Activated naive CD8-positive, alpha-beta T cell treated with anti-CD3 and anti-CD28 coated beads for 36 hours (primary cell): ENCODE data around the gene STK11IP. TPM values are rescaled to one million over a fixed set of nuclear protein-coding genes. Genes with fewer than 3 reads are reported as not detected.
A peak's percentile ranks its signal among the peaks of the same experiment; 100 is the strongest.

Experiments used
- DNase-seq: peaks from one replicate; pipeline ENCODE4 v3.0.0; 2021
- H3K27ac Mint-ChIP-seq: one replicate; pipeline ENCODE4 v1.8.0; 2022; ENCODE audit warnings: mild to moderate bottlenecking, moderate library complexity, mixed read lengths
- H3K27me3 Mint-ChIP-seq: one replicate; pipeline ENCODE4 v1.8.0; 2022; ENCODE audit warnings: mild to moderate bottlenecking, mixed read lengths
- H3K36me3 Mint-ChIP-seq: one replicate; pipeline ENCODE4 v1.8.0; 2021; ENCODE audit warnings: mild to moderate bottlenecking, mixed read lengths
- H3K4me1 Mint-ChIP-seq: one replicate; pipeline ENCODE4 v1.8.0; 2021; ENCODE audit warnings: mixed read lengths
- H3K4me3 Mint-ChIP-seq: one replicate; pipeline ENCODE4 v1.8.0; 2022; ENCODE audit warnings: mild to moderate bottlenecking, moderate library complexity, mixed read lengths
- H3K9me3 Mint-ChIP-seq: one replicate; pipeline ENCODE4 v1.8.0; 2022; ENCODE audit warnings: mixed read lengths
- total RNA-seq, 2 experiments: library from RNA; stranded (reverse); gene quantifications; one replicate each; pipeline ENCODE4 v1.2.3, GENCODE V29; 2021

STK11IP gene
- total RNA-seq, 2 experiments from 2014 or later: 24.5 to 25.3 TPM

DNA sequence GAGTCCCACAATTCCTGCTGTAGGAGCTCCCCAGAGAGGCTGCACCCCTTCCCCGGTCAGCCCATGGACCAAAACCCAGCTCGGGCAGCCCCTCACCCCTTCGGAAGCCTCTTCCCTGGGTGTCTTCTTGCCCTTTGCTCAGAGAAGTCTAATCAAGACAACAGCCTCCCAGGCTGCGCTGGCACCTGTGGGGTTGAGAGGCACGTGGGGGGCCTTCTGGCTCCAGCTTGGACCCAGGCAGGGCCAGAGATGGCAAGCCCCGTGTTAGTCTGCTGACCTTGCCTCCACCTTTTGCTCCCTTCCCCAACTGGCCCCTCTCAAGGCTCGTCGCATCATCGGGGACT is 40.2 kb downstream of the STK11IP start:
- peaks cover 4% of the 10 kb centered on the region for H3K4me1 Mint-ChIP-seq
- H3K36me3 Mint-ChIP-seq: no peaks in the 10 kb centered on the region
- H3K27me3 Mint-ChIP-seq: peaks cover 20% of the 10 kb centered on the region
- no peak overlapping the region for H3K4me3 Mint-ChIP-seq
- H3K9me3 Mint-ChIP-seq: no peaks in the 10 kb centered on the region
- DNase-seq: no peak
- H3K27ac Mint-ChIP-seq: no peak overlapping the region

DNA sequence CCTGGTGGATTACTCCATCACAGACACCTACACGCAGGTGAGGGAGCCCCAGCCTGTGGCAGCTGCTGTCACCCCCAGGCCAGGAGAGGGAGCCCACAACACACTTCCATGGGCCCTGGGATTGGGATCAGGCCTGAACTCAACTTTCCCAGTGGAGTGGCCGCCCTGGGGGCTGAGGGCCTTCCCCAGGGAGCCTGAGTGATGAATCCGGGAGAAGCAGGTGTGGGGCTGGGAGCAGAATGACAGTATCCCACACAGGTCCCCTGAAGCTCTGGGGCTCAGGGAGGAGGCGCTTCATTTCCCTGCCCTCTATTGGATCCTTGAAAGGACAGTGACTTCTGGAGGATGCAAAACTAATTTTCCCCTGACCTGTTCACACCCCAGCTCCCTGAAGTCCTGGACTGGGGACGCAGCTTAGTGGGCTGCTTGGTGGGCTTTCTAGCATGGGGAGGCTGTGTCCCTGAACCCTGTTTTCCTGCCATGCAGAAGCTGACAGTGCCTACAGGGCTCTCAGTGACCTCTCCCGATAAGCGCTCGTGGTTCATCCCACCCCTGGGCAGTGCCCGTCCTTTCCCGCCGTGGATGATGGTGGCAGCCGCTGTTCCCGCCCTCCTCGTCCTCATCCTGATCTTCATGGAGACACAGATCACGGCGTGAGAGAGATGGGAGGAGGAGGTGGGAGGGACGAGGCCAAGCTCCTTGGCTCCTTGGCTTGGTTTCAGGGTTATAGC is 40.7 kb downstream of the STK11IP start:
- Mint-ChIP-seq H3K27ac (no peak overlapping the region), H3K36me3 (no peaks in the 10 kb centered on the region), H3K27me3 (peaks cover 26% of the 10 kb centered on the region), H3K9me3 (no peaks in the 10 kb centered on the region), H3K4me1 (peaks cover 7% of the 10 kb centered on the region), H3K4me3 (no peak overlapping the region)
- no peak for DNase-seq

DNA sequence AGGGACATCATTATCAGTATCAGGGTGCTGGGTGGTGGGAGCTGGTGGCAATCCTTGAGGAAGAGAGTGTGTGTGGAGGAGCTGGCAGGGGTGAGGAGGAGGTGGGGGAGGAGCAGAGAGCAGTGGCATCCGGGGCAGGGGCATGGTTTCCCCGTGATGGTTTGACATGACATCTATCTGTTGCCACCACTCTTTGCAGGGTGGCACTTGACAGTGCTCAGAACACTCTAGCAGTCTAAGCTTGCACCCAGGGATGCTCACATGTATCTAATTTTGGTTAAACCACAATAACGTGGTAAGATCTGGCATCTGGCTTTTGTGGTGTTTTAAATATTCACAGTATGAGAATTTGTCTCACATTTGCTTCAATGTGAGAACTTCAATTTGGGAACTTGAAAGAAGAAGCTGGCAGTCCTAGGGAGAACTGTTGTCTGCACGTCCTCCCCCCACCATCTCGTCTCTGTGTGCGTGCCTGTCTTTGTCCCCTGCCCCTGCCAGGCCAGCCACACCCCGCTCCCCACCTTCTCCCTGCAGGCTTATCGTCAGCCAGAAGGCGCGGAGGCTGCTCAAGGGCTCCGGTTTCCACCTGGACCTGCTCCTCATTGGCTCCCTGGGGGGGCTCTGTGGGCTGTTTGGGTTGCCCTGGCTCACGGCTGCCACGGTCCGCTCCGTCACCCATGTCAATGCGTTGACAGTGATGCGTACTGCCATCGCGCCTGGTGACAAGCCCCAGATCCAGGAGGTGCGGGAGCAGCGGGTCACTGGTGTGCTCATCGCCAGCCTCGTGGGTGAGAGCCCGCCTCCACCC is 41.5 kb downstream of the STK11IP start:
- Mint-ChIP-seq H3K4me3 (no peak overlapping the region), H3K36me3 (no peaks in the 10 kb centered on the region), H3K9me3 (no peaks in the 10 kb centered on the region), H3K4me1 (peaks cover 7% of the 10 kb centered on the region), H3K27ac (no peak overlapping the region), H3K27me3 (peaks cover 33% of the 10 kb centered on the region)
- no peak for DNase-seq

DNA sequence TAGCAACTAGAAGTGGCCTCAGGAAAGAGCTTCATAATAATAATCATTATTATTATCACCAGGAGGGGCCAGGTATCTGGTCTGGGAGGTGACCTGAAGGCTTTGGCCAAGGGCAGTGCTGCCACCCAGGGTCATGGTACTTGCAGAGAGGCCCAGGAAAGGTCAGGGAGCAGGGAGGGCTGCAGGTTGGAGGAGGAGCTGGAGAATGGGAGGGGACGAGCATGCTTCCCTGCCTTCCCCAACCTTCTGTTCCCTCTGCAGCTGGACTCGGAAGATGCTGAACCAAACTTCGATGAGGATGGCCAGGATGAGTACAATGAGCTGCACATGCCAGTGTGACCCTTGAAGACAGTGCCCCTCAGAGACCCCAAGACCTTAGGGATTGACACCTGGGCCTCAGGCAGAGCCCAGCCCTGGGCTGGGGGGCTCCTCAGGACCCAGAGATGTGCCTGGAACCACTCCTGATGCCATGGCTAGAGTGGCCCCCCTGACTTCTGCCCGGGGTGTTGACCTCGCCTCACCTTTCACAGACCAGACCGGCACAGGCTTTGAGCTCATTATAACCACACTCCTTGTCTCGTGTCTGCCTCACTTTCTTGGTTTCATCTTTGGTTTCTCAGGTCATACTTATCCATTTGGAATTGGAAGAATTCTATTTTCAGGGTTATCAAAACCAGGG is 43.9 kb downstream of the STK11IP start:
- DNase-seq: no peak
- Mint-ChIP-seq H3K27me3 (peaks cover 40% of the 10 kb centered on the region), H3K36me3 (no peaks in the 10 kb centered on the region), H3K27ac (peak overlapping the region; percentile 14), H3K9me3 (no peaks in the 10 kb centered on the region), H3K4me1 (peaks cover 7% of the 10 kb centered on the region), H3K4me3 (no peak overlapping the region)

DNA sequence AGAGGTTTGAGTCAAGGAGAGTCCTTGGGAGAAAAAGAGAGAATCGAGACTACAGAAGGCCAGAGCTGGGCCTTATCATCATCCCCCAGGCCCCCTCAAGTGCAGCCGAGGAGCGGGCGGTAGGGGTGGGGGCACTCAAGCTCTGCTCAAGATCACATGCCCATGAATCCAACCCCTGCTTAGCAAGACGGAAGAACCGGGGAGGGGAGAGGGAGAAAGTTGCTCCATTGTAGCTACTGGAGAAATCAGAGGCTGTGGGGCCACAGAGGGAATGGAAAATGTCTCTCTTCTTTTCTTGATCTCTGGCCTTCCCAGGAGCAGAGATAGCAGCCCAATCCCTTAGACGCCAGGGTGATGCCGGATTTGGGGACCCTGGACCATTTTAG is 44.4 kb downstream of the STK11IP start:
- Mint-ChIP-seq H3K4me1 (peaks cover 7% of the 10 kb centered on the region), H3K4me3 (no peak overlapping the region), H3K27ac (no peak overlapping the region), H3K27me3 (peaks cover 38% of the 10 kb centered on the region), H3K36me3 (no peaks in the 10 kb centered on the region), H3K9me3 (no peaks in the 10 kb centered on the region)
- DNase-seq: no peak

DNA sequence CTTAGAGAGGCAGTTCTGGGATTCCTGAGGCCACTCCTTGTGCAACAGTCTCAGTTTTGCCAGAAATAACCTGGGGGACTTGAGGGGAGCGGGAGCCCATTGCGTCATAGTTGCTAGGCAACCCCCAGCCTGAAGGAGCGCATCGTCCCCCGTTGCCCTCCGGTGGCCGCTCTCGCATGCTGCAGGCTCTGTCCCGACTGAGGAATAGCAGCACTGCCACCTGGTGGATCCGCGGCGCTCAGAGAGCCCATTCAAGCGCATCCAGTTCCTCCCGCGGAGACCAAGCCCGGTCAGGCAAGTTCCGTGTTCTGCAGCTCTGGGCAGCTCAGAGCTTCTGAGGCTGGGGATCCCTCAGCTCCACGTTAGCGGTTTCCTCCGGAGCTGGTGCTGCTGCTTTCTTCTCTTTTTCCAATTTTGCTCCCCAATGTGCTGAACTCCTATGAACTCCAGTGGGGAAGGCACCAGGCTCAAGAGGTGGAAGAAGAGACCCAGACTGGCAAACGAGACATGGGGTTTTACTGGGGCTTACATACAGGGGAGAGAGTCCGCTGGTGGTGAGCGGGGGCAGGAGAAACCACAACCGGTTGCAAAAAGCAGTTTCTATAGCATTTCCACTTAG is 44.9 kb downstream of the STK11IP start:
- H3K4me3 Mint-ChIP-seq: no peak overlapping the region

DNA sequence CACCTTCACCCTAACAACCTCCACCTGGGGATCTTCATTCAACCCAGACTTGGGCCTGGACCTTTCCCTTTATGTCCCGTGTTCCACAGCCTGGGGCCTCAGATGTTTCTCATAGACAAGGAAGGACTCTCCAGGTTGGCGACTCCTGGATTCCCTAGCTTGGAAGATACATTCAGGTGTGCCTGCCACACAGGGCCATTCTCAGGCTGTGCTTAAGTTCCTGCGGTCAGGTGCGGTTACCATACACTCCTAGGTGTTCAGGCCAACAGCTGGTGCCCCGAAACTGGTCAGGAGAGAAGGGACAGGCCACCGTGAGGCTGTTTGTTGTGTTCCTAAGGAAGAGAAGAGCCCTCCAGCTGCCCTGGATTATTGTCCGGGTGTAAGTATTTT is 45.4 kb downstream of the STK11IP start:
- H3K27ac Mint-ChIP-seq: no peak overlapping the region
- no peak for DNase-seq
- no peak overlapping the region for H3K4me3 Mint-ChIP-seq
- no peaks in the 10 kb centered on the region for H3K36me3 Mint-ChIP-seq
- no peaks in the 10 kb centered on the region for H3K9me3 Mint-ChIP-seq
- peaks cover 7% of the 10 kb centered on the region for H3K4me1 Mint-ChIP-seq
- H3K27me3 Mint-ChIP-seq: peaks cover 45% of the 10 kb centered on the region

More for the DNA sequence above, 44.9 kb downstream of the STK11IP start:
- peak; percentile 91 for DNase-seq
- peaks cover 42% of the 10 kb centered on the region for H3K27me3 Mint-ChIP-seq
- no peak overlapping the region for H3K27ac Mint-ChIP-seq
- H3K36me3 Mint-ChIP-seq: no peaks in the 10 kb centered on the region
- H3K4me1 Mint-ChIP-seq: peaks cover 7% of the 10 kb centered on the region
- H3K9me3 Mint-ChIP-seq: no peaks in the 10 kb centered on the region

DNA sequence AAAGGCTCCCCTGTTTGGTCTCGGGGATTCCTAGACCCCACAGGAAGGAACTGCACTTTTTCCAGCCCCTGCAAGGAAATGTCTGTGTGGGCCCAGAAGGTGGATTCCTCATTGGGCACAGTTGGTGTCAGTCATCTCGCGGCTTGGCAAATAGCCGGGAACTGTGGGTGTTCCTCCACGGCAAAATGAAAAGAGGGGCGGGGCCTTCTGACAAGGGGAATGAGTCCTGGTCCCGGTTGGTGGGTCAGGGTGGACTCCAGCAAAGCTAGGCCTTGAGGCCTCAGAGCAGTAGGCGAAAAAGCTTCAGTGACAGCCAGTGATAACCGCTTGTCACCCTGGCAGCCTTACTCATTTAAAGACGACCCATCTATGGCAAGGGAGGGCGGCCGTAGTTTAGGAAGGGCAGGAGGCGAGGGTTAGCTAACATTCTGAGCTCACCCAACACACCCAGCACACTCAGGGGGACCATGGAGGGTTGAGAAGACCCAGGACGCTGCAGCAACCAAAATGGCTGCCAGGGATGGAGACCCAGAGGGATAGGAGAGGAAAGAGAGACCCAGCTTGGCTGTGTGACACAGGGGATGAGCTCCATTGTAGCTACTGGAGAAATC is 46.2 kb downstream of the STK11IP start:
- H3K27me3 Mint-ChIP-seq: peaks cover 53% of the 10 kb centered on the region
- no peaks in the 10 kb centered on the region for H3K9me3 Mint-ChIP-seq
- peaks cover 7% of the 10 kb centered on the region for H3K4me1 Mint-ChIP-seq
- no peak overlapping the region for H3K4me3 Mint-ChIP-seq
- H3K36me3 Mint-ChIP-seq: no peaks in the 10 kb centered on the region
- DNase-seq: no peak
- no peak overlapping the region for H3K27ac Mint-ChIP-seq

DNA sequence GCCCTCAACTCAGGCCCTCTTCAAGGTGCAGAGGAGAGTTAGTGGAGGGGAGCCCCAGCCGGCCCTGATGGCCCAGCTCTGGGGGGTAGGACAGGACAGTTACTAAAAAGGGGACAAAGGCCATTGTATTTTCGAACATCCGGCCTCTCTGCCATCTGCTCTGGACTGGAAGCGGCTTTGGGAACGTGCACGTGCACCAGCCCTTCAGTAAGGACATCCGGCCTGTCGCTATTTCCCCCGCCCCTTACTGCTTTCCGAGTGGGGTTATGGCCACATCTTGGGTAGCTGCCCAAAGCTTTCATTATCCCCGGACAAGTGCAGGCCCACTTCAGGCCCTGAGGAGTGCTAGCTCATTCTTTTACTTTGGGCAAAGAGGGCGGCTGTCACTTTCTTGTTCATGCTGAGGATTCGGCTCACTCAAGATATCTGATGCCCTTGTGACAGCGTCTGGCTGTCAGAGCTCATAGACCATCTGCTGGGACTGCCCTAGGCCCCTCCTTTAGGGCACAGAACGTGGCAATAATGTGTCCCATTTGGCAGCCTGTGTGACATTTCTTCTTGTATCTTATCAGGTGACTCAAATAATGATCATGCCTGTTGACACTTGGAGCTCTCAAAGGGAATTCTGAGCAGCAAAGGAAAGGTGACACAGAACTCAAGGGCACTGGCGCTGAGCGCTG is 47.3 kb downstream of the STK11IP start:
- Mint-ChIP-seq H3K9me3 (no peaks in the 10 kb centered on the region), H3K27ac (no peak overlapping the region), H3K27me3 (peaks cover 60% of the 10 kb centered on the region), H3K36me3 (no peaks in the 10 kb centered on the region), H3K4me3 (no peak overlapping the region), H3K4me1 (peaks cover 7% of the 10 kb centered on the region)
- no peak for DNase-seq

DNA sequence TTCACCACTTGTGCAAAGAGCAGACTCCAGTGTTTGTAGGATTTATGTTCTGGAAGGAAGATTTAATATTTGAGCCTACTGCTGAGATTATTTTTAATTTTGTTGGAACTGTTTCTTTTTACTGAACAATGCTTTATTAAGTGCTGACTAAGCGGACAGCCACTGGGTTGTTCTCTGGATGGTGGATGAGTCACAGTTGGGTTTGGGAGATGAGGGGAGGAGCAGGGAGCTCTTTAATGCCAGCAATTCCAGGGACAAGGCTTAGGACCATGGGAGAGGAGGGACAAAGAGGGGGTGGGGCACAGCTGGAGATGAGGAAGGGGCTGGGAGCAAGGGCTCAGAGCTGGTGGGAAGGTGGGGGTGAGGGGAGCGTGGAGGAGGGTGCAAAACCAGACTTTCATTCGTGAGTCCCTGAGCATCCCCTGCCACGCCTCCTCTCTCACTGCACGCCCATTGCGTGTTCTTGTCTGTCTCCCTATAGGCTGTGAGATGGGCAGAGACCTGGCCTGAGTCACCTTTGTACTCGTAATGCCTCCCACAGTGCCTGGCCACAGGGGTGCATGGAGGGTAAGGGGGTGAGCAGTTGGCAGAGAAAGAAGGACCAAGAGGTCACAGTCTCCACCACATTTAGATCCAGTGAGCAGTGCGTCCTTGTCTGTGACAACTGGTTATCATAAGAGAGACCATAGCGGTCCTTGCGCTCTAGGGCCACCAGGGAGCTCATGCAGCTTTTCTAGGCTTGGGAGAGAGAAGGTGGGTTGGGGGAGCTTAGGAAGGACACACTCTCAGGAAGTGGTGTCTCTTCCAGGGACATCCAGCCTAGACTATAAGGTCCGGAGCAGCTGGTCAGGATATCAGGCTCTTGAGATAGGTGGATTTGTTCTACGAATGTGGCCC is 48.2 kb downstream of the STK11IP start:
- Mint-ChIP-seq H3K27ac (no peak overlapping the region), H3K27me3 (peaks cover 65% of the 10 kb centered on the region), H3K36me3 (no peaks in the 10 kb centered on the region), H3K4me1 (peaks cover 7% of the 10 kb centered on the region), H3K4me3 (no peak overlapping the region), H3K9me3 (no peaks in the 10 kb centered on the region)
- DNase-seq: no peak

DNA sequence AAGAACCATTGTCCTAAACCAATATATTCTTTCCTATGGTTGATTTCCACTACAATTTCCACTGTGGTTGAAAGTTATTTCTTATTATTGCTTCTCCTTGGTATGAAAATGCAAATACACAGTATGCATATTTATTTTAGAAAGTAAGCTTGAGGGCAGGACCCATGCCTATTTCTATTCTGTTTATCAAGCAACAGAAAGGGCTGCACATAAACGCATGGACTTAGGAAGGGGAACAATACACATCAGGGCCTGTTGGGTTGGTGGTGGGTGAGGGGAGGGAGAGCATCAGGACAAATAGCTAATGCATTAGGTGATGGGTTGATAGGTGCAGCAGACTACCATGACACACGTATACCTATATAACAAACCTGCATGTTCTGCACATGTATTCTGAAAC is 50.5 kb downstream of the STK11IP start:
- H3K9me3 Mint-ChIP-seq: no peaks in the 10 kb centered on the region
- no peaks in the 10 kb centered on the region for H3K36me3 Mint-ChIP-seq
- DNase-seq: no peak
- no peak overlapping the region for H3K4me3 Mint-ChIP-seq
- no peak overlapping the region for H3K27ac Mint-ChIP-seq
- peaks cover under 1% of the 10 kb centered on the region for H3K4me1 Mint-ChIP-seq
- H3K27me3 Mint-ChIP-seq: peaks cover 70% of the 10 kb centered on the region

DNA sequence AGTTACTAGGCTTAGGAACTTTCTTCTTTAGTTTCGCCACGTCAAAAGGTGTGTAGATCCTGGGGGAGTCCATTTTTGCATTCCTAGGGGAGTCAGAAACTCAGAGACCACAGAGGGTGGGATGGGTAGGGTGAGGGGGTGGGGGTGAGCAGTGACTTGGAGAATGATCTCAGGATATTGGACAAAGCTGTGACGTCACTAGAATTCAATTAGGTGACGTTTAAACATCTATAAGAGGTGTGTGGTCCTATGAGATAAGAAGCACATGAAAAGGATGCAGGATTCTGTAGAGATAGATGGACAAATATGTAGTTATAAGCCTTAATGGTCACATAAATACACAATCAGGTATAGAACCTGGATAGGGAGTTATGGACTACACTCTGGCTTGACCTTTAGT is 51.3 kb downstream of the STK11IP start:
- peaks cover 69% of the 10 kb centered on the region for H3K27me3 Mint-ChIP-seq
- no peak overlapping the region for H3K4me3 Mint-ChIP-seq
- H3K4me1 Mint-ChIP-seq: no peaks in the 10 kb centered on the region
- no peaks in the 10 kb centered on the region for H3K9me3 Mint-ChIP-seq
- no peaks in the 10 kb centered on the region for H3K36me3 Mint-ChIP-seq
- no peak for DNase-seq
- no peak overlapping the region for H3K27ac Mint-ChIP-seq

DNA sequence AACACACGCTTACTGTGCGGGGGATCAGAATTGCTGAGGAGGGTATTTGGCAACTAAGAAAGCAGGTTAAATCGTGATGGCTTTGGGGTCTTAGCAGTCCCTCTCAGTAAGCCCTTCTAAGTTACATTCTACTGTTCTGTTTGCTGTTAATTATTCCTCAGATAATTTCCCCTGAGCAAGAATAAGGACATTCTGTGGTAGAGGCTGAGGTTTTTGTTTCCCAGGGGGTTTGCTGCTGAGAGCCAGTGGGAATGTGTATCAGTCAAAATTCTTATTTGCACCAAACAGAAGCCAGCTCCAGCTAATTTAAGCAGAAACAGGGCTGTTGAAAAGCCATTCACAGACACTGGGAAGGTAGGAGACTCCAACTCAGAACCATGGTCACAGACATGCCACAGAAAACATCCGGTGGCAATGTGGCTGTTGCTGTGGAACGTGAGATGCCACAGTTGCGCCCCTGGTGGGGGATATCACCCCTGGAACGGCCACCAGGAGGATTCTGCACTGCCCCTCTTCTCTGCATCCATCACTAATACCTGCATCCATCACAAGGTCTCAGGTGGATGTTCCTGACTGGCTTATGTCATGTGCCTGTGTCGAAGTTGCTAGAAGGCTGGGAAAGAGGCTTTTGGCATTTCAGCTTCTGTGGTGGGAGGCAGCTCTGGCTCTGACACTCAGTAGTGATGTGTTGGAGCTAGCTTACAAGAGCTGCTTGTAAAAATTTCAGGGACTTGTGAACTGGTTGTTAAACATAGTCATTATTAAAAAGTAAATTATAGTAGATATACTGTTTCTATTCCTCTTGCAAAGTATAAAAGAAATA is 53.0 kb downstream of the STK11IP start:
- Mint-ChIP-seq H3K4me1 (no peaks in the 10 kb centered on the region), H3K27ac (no peak overlapping the region), H3K36me3 (no peaks in the 10 kb centered on the region), H3K4me3 (no peak overlapping the region), H3K27me3 (peaks cover 73% of the 10 kb centered on the region), H3K9me3 (no peaks in the 10 kb centered on the region)
- no peak for DNase-seq
